ENCODE results near the gene SNORC. TPM values are rescaled to one million over a fixed set of nuclear protein-coding genes. Genes with fewer than 3 reads are reported as not detected.

SNORC gene
- polyA plus RNA-seq, 1 donor from 2014 or later = 0.68 TPM

- Histone ChIP-seq H3K9me2 (ENCODE audit: insufficient read depth, low read length) (no peaks in the 10 kb centered on the region), H3K79me2 (replicated peaks; ENCODE audit: insufficient read depth, low read length) (no peaks in the 10 kb centered on the region), H3K4me2 (ENCODE audit: low read length) (no peak overlapping the region), H3K27ac (ENCODE audit: low read length) (no peak overlapping the region), H3F3A (ENCODE audit: insufficient read depth, low read length, poor library complexity, severe bottlenecking) (no peaks in the 10 kb centered on the region), H3K27me3 (ENCODE audit: insufficient read depth, low read depth, low read length) (peaks cover 61% of the 10 kb centered on the region), H2AFZ (ENCODE audit: low read depth, low read length) (no peak overlapping the region), H4K20me1 (ENCODE audit: insufficient read depth) (no peaks in the 10 kb centered on the region), H3K4me3 (ENCODE audit: low read length) (peak overlapping the region; percentile 70), H3K9me3 (ENCODE audit: low read length) (no peaks in the 10 kb centered on the region), H3K9ac (ENCODE audit: low read length) (peak overlapping the region; percentile 47), H3K36me3 (ENCODE audit: insufficient read depth, low read length) (no peaks in the 10 kb centered on the region)
- TF ChIP-seq RAD21 (conservative IDR thresholded peaks at IDR 0.05) (no peak), MXI1 (conservative IDR thresholded peaks at IDR 0.05; ENCODE audit: poor library complexity, severe bottlenecking) (no peak), TAF1 (IDR thresholded peaks at IDR 0.05; ENCODE audit: low read depth) (no peak), CTCF (IDR thresholded peaks at IDR 0.05; ENCODE audit: poor library complexity, severe bottlenecking) (no peak), POLR2AphosphoS5 (IDR thresholded peaks at IDR 0.05) (no peak), EZH2 (IDR thresholded peaks at IDR 0.05; ENCODE audit: borderline replicate concordance, insufficient read depth, low read length, poor library complexity, severe bottlenecking) (no peak), REST (IDR thresholded peaks at IDR 0.05; ENCODE audit: borderline replicate concordance) (no peak), SMC3 (conservative IDR thresholded peaks at IDR 0.05; ENCODE audit: poor library complexity) (no peak), EP300 (conservative IDR thresholded peaks at IDR 0.05; ENCODE audit: poor library complexity, severe bottlenecking) (no peak)
Measured at GRCh38 chr2:232927032-232927792, 57.1 kb downstream of the SNORC start.

- peaks cover 61% of the 10 kb centered on the region for H3K27me3 ChIP-seq (ENCODE audit: insufficient read depth, low read depth, low read length)
- no peaks in the 10 kb centered on the region for H3K9me2 ChIP-seq (ENCODE audit: insufficient read depth, low read length)
- no peaks in the 10 kb centered on the region for H4K20me1 ChIP-seq (ENCODE audit: insufficient read depth)
- no peak overlapping the region for H3K27ac ChIP-seq (ENCODE audit: low read length)
- H3K79me2 ChIP-seq (replicated peaks; ENCODE audit: insufficient read depth, low read length) = no peaks in the 10 kb centered on the region
- peak overlapping the region; percentile 47 for H3K9ac ChIP-seq (ENCODE audit: low read length)
- no peak overlapping the region for H3K4me2 ChIP-seq (ENCODE audit: low read length)
- peak overlapping the region; percentile 70 for H3K4me3 ChIP-seq (ENCODE audit: low read length)
- no peaks in the 10 kb centered on the region for H3F3A ChIP-seq (ENCODE audit: insufficient read depth, low read length, poor library complexity, severe bottlenecking)
- H3K36me3 ChIP-seq (ENCODE audit: insufficient read depth, low read length) = no peaks in the 10 kb centered on the region
- no peak overlapping the region for H2AFZ ChIP-seq (ENCODE audit: low read depth, low read length)
- H3K9me3 ChIP-seq (ENCODE audit: low read length) = no peaks in the 10 kb centered on the region
- no peak for TF ChIP-seq EP300 (conservative IDR thresholded peaks at IDR 0.05; ENCODE audit: poor library complexity, severe bottlenecking)
- peak; percentile 37 for TF ChIP-seq CTCF (IDR thresholded peaks at IDR 0.05; ENCODE audit: poor library complexity, severe bottlenecking)
Measured at GRCh38 chr2:232927793-232928550, 57.9 kb downstream of the SNORC start.

All from neural cell (in vitro differentiated cells).